ENCODE results near the gene ZNF462.

GRCh38 chr9:106846857-106847256 is 16.1 kb upstream of the ZNF462 start:
- TF ChIP-seq, protein P1, sequence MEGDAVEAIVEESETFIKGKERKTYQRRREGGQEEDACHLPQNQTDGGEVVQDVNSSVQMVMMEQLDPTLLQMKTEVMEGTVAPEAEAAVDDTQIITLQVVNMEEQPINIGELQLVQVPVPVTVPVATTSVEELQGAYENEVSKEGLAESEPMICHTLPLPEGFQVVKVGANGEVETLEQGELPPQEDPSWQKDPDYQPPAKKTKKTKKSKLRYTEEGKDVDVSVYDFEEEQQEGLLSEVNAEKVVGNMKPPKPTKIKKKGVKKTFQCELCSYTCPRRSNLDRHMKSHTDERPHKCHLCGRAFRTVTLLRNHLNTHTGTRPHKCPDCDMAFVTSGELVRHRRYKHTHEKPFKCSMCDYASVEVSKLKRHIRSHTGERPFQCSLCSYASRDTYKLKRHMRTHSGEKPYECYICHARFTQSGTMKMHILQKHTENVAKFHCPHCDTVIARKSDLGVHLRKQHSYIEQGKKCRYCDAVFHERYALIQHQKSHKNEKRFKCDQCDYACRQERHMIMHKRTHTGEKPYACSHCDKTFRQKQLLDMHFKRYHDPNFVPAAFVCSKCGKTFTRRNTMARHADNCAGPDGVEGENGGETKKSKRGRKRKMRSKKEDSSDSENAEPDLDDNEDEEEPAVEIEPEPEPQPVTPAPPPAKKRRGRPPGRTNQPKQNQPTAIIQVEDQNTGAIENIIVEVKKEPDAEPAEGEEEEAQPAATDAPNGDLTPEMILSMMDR (IDR thresholded peaks at IDR 0.05) = no peak
- no peak for TF ChIP-seq POLR2A (IDR thresholded peaks at IDR 0.05)
